GM18499 (cell line): ENCODE measurements around the gene ZNF750.

Experiments used
- ATAC-seq: cut with Tn5 transposase; IDR thresholded peaks from one replicate; pipeline ENCODE4 v1.9.1; 2021; ENCODE audit warnings: moderate number of reproducible peaks; ENCODE audit not compliant: insufficient read depth, unreplicated experiment

The ZNF750 gene

DNA sequence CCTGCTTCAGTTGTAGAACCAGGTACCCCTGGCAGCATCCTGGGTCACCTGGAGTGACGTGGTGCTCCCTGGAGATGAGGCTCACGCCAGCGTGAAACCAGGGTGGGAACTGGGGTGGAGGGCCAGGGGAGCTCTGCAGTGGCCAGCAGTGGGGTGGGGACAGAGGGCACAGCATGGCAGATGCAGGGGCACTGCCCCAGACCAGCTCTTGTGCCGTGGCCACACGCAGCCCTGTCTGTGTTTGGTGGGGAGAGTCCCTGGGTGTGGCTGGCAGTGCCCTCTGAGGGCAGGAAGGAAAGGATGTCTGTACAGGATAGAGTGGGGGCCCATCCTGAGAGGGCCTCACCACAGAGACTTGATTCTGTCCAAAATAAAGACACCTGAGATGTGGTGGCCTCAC, 24.5 kb downstream of the ZNF750 start:
- ATAC-seq: no peak

GRCh38 chr17:82814834-82815233, 25.0 kb downstream of the ZNF750 start:
- no peak for ATAC-seq

GRCh38 chr17:82813299-82814051, 26.3 kb downstream of the ZNF750 start:
- no peak for ATAC-seq

DNA sequence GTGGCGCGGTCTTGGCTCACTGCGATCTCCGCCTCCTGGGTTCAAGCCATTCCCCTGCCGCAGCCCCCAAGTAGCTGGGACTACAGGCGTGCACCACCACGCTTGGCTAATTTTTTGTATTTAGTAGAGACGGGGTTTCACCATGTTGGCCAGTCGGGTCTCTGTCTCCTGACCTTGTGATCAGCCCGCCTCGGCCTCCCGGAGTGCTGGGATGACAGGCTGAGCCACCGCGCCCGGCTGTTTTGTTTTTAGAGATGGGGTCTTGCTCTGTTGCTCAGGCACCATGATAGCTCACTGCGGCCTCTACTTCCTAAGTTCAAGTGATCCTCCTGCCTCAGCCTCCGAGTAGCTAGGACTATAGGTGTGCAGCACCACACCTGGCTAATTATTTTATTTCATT, 27.2 kb downstream of the ZNF750 start:
- no peak for ATAC-seq

GRCh38 chr17:82812058-82812457, 27.8 kb downstream of the ZNF750 start:
- ATAC-seq: no peak

DNA sequence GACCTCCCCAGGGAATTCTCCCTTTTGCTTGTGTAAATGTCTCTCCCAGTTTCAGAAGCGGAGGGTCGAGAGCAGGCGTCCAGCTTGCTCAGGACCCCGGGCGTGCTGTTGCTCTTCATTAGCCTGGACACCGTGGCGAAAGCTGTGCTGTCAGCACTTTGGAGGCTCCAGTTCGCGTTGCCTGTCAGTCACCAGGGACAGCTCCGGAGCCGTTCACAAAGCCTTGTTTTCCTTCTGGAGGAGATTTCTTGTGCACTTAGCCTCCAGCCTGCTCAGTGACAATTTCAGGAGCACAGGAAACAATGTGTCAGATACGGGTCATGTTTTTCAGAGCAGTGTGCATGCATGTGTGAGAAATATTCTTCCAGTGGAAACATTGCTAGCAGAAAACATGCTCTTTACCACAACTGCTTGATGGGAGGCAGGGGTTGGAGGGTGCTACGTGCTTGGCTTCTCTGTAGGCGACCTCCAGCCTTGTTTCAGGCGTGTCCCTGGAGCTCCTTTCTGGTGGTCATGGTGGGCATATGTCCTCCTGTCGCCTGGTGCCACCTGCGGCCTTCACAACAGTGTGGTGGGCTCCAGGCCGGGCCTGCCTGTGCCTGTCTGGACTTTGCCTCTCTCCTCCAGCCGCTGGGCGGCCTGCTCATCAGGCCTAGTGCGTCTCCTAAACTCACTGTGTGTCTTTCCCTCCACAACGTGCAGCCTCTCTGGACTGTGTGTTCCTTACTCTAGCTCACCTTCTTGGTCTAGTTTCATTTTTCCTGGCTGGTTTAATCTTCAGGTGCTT, 29.0 kb downstream of the ZNF750 start:
- ATAC-seq: no peak

DNA sequence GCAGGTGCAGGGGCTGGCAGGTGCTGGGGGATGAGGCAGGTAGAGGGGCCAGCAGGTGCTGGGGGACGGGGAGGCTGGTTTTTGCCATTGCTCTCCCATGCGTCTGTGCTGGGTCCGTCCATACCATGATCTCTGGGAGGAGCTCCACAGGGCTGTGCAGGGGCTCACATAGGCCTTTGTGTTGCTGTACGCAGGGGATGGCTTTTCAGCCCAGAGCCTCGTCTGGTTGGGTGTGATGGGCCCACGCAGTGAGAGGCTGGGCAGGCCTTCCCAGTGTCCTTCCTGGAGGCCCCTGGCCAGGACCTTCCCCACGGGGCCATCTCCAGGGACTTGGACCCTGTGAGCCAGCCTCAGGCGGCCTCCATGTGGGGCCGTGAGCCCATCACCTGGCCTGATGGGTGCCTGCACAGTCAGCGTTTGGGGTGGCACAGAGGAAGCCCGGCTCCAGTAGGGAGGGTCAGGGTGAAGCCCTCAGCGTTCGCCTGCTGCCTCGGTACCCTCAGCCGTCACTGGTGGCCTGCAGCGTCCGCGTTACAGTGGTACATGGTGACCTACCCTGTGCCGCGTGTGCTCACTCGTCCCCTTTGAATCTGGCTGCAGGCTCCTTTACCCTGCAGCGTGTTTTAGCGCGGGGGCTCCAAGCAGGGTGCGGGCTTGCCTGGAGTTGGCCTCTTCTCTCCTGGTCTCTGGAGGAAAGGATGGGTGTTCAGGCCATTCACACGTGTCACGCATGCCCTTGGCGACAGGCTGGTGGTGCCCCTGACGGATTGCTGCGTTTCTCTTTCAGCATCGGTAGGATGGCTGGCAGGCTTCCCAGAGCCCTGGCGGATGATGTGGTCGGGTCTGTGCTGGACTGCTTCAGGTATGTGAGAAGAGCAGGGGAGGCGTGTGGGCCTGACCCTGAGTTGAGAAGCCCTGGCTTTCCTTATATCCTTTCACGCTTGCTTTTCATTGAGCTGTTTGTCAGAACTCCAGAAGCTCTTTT, 30.6 kb downstream of the ZNF750 start:
- no peak for ATAC-seq

- ATAC-seq: no peak
Measured at GRCh38 chr17:82808006-82808405, 31.8 kb downstream of the ZNF750 start.

- no peak for ATAC-seq
Measured at GRCh38 chr17:82807562-82807961, 32.3 kb downstream of the ZNF750 start.

GRCh38 chr17:82807101-82807500, 32.7 kb downstream of the ZNF750 start:
- no peak for ATAC-seq

GRCh38 chr17:82806645-82807044, 33.2 kb downstream of the ZNF750 start:
- ATAC-seq: no peak

DNA sequence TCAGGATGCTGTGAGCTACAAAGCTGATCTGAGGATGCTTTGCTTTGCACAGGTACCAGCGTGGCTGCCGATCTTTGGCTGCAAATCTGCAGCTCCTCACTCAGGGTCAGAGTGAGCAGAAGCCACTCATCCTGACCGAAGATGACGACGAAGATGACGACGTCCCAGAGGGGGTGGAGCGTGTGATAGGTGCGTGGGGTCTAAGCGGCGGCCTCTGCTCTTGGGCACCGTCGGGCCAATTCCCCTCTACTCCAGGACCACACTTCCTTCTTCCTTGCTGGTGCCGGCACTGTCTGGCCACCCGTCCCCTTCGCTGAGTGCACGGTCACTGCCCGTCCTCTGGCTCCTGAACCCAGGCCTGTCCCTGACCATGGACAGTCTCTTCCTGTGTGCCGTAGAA, 34.0 kb downstream of the ZNF750 start:
- no peak for ATAC-seq

- ATAC-seq: no peak
Measured at GRCh38 chr17:82805254-82805653, 34.6 kb downstream of the ZNF750 start.

DNA sequence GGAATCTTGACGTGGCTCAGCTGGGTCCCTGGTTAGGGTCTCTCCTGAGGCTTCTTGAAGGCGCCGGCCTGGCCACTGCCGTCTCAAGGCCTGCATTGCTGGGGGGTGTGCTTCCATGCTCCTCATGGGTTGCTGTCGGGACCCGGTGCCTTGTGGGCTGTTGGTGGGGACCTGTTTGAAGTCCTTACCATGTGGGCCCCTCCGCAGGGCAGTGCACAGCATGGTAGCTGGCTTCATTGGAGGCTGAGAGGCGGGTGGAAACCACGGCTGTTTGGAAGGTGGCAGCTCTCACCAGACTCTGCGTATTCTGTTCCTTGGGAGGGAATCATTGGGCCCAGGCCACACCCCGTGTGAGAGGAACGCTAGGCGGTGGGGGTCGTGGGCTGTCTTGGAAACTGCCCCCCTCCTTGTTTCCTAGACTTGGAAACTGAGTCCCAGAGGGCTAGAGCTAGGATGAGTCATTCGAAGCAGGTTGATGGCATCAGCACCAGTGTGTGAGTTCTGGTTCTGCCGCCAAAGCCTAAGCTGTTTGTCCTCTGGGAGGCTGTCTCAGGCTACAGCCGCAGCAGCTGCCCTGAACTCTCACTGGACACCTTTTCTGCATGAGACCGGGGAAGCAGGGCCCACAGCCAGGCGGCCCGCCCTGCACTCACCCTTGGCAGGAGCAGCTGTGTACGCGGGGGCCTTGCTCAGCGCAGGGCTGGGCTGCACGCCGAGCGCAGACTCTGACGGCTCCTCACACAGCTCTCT, 35.2 kb downstream of the ZNF750 start:
- no peak for ATAC-seq

DNA sequence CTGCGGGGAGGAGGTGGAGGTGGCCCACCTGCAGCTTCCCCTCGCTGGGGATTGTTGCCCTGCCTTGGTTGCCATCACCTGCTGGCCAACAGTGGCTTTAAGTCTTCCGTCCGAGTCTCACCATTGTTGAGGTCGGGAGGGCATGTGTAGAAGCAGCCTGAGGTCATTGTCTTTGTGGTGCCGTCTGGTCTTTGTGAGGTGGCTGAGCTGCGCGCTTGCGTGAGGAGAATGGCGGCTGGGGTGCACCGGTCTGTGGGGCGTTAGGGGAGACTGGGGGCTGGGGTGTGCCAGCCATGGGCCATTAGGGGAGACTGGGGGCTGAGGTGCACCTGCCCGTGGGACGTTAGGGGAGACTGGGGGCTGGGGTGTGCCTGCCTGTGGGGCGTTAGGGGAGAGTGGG, 36.2 kb downstream of the ZNF750 start:
- ATAC-seq: no peak

- ATAC-seq: no peak
Measured at GRCh38 chr17:82803185-82803584, 36.6 kb downstream of the ZNF750 start.

DNA sequence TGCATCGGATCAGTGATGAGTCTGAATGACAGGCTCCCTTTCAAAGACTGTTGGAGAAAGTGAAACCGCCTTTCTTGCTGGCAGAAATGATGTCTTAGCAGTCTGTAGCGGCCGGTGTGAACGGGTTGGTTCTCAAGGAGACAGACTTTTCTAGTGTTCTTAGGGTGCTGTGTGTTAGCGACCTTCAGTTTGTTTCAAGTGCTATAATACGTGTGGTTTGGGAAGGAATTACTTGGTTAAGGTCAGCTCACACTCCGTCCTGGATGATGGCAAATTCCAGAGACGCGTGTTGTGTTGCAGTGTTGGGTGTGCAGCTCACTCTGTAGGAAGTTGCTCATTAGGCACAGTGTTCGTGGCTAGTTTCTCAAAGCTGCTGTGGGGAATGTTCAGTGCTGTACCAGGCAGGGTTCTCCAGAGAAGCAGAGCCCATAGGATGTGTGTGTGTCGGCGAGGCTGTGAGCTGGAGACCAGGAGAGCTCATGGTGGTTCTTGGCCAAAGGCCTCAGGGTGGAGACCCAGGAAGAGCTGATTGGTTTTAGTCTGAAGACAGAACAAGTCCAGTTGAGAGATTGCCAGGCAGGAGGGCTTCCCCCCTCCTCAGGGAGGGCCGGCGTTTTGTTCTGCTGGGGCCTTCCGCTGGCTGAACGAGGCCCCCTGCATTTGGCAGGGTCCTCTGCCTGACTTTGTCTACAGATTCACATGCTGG, 37.6 kb downstream of the ZNF750 start:
- ATAC-seq: no peak

- no peak for ATAC-seq
Measured at GRCh38 chr17:82801377-82801970, 38.3 kb downstream of the ZNF750 start.

- ATAC-seq: no peak
Measured at GRCh38 chr17:82800885-82801284, 38.9 kb downstream of the ZNF750 start.
